Tibial artery (tissue), 4 donors: ENCODE results near the gene ERC1.
"Not testable (repeated sequence)": the region's sequence is repeated elsewhere in the genome, so short reads cannot be mapped to it uniquely, and the experiment has no call there.

ENCODE experiments used
- DNase-seq, 2 donors: peaks; one replicate each; pipeline ENCODE4 v3.0.0-alpha.2; 2019
- H3K27ac ChIP-seq, 2 donors: fragments of 200-600 bp; sonication (generic) in 1 of 2; 1 replicate in 1 of 2; 2 replicates in 1 of 2; pipeline ENCODE4 v1.5.1; 2018 to 2019; ENCODE audit warnings: mild to moderate bottlenecking in 1 of 2
- H3K27me3 ChIP-seq, 2 donors: fragments of 200-600 bp; sonication (generic) in 1 of 2; one replicate each; pipeline versions ENCODE4 v1.5.1 to v1.6.0; 2016 to 2019
- H3K36me3 ChIP-seq, 3 donors: fragments of 200-600 bp; sonication (generic) in 2 of 3; one replicate each; pipeline ENCODE4 v1.5.1; 2016 to 2019; ENCODE audit warnings: mild to moderate bottlenecking in 2 of 3
- H3K4me1 ChIP-seq, 4 donors: fragments of 200-600 bp; sonication (generic) in 2 of 4; 1 replicate in 3 of 4; 2 replicates in 1 of 4; pipeline ENCODE4 v1.5.1; 2016 to 2019
- H3K4me3 ChIP-seq, 2 donors: fragments of 200-600 bp; sonication (generic) in 1 of 2; 1 replicate in 1 of 2; 2 replicates in 1 of 2; pipeline ENCODE4 v1.5.1; 2018 to 2019; ENCODE audit warnings: mild to moderate bottlenecking in 2 of 2
- H3K9me3 ChIP-seq, 3 donors: fragments of 200-600 bp; sonication (generic) in 1 of 3; one replicate each; pipeline ENCODE4 v1.5.1; 2016 to 2019
- intact Hi-C: fragments of 100-400 bp; cut with DNase I; formaldehyde crosslinking; loops from one replicate; pipeline ENCODE4 v1.15.0; 2023; ENCODE audit warnings: low total_unique reads
- TF ChIP-seq, protein P1 (sequence below), 2 experiments: fragments of 200-600 bp in 1 of 2; fragments of 450-650 bp in 1 of 2; IDR thresholded peaks; one replicate each; pipeline ENCODE4 v1.5.1; 2017 to 2019; ENCODE audit warnings: antibody characterized with exemption in 2 of 2, mild to moderate bottlenecking in 1 of 2, moderate library complexity in 1 of 2

Gene ERC1

DNA sequence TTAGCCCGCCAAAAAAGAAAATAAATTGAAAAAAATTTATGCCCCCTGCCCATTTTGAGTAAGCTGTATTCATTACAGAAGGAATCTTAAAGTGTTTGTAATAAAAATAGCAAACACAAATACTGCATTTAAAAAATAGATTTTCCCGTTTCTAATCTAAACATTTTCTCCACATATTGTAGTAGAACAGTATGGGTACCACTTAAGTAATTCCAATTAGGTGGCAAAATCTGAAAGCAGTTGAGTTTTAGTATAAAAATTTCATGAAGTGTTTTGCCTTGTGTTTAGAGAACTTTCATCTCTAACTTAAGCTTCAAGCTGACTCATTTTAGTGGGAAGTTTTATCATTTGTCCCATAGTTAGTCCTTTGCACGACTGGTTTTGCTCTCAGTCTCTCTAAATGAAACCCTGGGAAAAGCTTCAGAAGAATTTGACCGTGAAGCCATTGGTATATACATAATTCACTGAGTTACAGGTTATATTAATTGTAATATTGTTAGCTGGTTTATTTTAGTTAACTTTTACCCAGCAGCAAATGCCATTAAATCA, 214.6 kb downstream of the ERC1 start:
- intact Hi-C loops, result no loop called here
- H3K4me3 ChIP-seq, result peak overlapping the region in 1 of 2 donors; percentile 44
- TF ChIP-seq, protein P1, sequence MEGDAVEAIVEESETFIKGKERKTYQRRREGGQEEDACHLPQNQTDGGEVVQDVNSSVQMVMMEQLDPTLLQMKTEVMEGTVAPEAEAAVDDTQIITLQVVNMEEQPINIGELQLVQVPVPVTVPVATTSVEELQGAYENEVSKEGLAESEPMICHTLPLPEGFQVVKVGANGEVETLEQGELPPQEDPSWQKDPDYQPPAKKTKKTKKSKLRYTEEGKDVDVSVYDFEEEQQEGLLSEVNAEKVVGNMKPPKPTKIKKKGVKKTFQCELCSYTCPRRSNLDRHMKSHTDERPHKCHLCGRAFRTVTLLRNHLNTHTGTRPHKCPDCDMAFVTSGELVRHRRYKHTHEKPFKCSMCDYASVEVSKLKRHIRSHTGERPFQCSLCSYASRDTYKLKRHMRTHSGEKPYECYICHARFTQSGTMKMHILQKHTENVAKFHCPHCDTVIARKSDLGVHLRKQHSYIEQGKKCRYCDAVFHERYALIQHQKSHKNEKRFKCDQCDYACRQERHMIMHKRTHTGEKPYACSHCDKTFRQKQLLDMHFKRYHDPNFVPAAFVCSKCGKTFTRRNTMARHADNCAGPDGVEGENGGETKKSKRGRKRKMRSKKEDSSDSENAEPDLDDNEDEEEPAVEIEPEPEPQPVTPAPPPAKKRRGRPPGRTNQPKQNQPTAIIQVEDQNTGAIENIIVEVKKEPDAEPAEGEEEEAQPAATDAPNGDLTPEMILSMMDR (IDR thresholded peaks at IDR 0.05), result no peak
- peak overlapping the region; percentile 48 to 53 for H3K27ac ChIP-seq
- no peaks in the 10 kb centered on the region for H3K9me3 ChIP-seq
- no peaks in the 10 kb centered on the region for H3K36me3 ChIP-seq
- DNase-seq, result no peak
- no peaks in the 10 kb centered on the region for H3K27me3 ChIP-seq
- H3K4me1 ChIP-seq, result peaks cover 0 to 30% (median 6%) of the 10 kb centered on the region in 4 donors

GRCh38 chr12:1206118-1206734, 215.2 kb downstream of the ERC1 start:
- intact Hi-C loops, result no loop called here
- Histone ChIP-seq H3K27ac (peak overlapping the region in 1 of 2 donors; percentile 53), H3K4me1 (peaks cover 0 to 30% (median 6%) of the 10 kb centered on the region in 4 donors), H3K27me3 (no peaks in the 10 kb centered on the region), H3K9me3 (no peaks in the 10 kb centered on the region), H3K4me3 (no peak overlapping the region), H3K36me3 (no peaks in the 10 kb centered on the region)
- no peak for DNase-seq
- TF ChIP-seq, protein P1 (IDR thresholded peaks at IDR 0.05), result no peak

GRCh38 chr12:1207276-1207675, 216.3 kb downstream of the ERC1 start:
- no peak overlapping the region for H3K27ac ChIP-seq
- TF ChIP-seq, protein P1 (IDR thresholded peaks at IDR 0.05), result no peak
- intact Hi-C loops, result no loop called here

DNA sequence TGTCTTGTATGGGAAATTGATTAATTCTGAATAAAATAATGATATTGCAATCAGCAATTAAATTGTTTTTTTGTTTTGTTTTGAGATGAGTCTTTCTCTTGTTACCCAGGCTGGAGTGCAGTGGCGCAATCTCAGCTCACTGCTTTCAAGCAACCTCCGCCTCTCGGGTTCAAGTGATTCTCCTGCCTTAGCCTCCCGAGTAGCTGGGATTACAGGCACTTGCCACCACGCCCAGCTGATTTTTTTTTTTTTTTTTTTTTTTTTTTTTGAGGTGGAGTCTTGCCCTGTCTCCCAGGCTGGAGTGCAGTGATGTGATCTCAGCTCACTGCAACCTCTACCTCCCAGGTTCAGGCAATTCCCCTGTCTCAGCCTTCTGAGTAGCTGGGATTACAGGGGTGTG, 217.7 kb downstream of the ERC1 start:
- peaks cover 0 to 23% (median 6%) of the 10 kb centered on the region in 4 donors for H3K4me1 ChIP-seq
- H3K27ac ChIP-seq, H3K36me3 ChIP-seq, DNase-seq, H3K27me3 ChIP-seq, H3K9me3 ChIP-seq, intact Hi-C loops, H3K4me3 ChIP-seq: not testable (repeated sequence)

More at GRCh38 chr12:1207276-1207675, 216.3 kb downstream of the ERC1 start:
- DNase-seq, result no peak
- Histone ChIP-seq H3K9me3 (no peaks in the 10 kb centered on the region), H3K4me1 (peaks cover 0 to 30% (median 6%) of the 10 kb centered on the region in 4 donors), H3K36me3 (no peaks in the 10 kb centered on the region), H3K27me3 (no peaks in the 10 kb centered on the region), H3K4me3 (no peak overlapping the region)

DNA sequence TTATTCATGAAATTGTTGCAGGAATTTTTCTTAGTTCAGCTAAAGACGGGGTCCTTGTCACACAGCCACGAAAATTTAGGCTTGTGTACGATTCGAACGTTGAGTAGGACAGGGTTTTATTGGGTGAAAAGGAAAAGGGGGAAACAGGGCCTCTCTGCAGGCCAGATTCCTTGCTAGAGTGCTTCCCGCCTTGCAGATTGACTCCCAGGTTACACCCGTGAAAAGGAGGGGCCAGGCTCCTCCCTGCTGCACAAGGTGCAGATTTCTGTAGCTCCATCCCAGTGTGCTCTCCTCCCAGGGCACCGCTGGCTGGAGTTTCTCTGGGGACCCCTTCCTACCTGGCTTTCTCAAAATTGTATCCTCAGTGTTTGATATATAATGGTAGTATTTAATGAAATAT, 221.5 kb downstream of the ERC1 start:
- no peak for DNase-seq
- TF ChIP-seq, protein P1 (IDR thresholded peaks at IDR 0.05), result no peak
- Histone ChIP-seq H3K27ac (no peak overlapping the region), H3K4me1 (peaks cover 0 to 15% (median 12%) of the 10 kb centered on the region in 4 donors), H3K9me3 (no peaks in the 10 kb centered on the region), H3K4me3 (no peak overlapping the region), H3K36me3 (no peaks in the 10 kb centered on the region), H3K27me3 (no peaks in the 10 kb centered on the region)
- intact Hi-C loops, result no loop called here

DNA sequence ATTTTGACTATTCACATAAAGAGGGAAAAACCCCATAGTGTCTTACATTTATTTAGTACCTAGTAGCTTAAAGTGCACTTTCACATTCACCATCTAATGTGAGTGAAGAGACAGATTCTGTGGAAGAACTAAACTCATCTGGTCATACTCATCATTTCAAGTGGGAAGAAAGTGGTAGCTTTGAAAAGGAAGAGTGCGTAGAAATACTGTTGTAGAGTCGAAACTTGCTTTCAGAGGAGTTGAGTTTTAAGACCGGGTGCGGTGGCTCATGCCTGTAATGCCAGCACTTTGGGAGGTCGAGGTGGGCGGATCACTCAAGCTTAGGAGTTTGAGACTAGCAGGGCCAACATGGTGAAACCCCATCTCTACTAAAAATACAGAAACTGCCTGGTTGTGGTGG, 222.2 kb downstream of the ERC1 start:
- TF ChIP-seq, protein P1 (IDR thresholded peaks at IDR 0.05), result no peak
- intact Hi-C loops, result no loop called here
- DNase-seq, result no peak
- no peaks in the 10 kb centered on the region for H3K27me3 ChIP-seq
- peaks cover 0 to 22% (median 16%) of the 10 kb centered on the region in 4 donors for H3K4me1 ChIP-seq
- H3K27ac ChIP-seq, result no peak overlapping the region
- H3K36me3 ChIP-seq, result no peaks in the 10 kb centered on the region
- no peaks in the 10 kb centered on the region for H3K9me3 ChIP-seq
- H3K4me3 ChIP-seq, result no peak overlapping the region
